TTC549 (cell line): ENCODE data around the gene SLC49A4.
"Not testable (repeated sequence)": the region's sequence is repeated elsewhere in the genome, so short reads cannot be mapped to it uniquely, and the experiment has no call there.

ENCODE experiments used
- FAIRE-seq: peaks from 2 replicates; lab custom pipeline; 2012; peaks lifted over from hg19 to GRCh38; lab: Jason Lieb, UNC

The SLC49A4 gene

GRCh38 chr3:122794779-122795673, at the start of gene SLC49A4:
Gene SLC49A4 (plus strand): TSS chr3:122795069. CDS start chr3:122795193, 124 bp downstream.
- no peak for FAIRE-seq

GRCh38 chr3:122745369-122746021, 49.4 kb upstream of the SLC49A4 start:
- no peak for FAIRE-seq

- FAIRE-seq = not testable (repeated sequence)
Observed at GRCh38 chr3:122747295-122747694, 47.6 kb upstream of the SLC49A4 start.

GRCh38 chr3:122748347-122748746, 46.5 kb upstream of the SLC49A4 start:
- no peak for FAIRE-seq

GRCh38 chr3:122754929-122755328, 39.9 kb upstream of the SLC49A4 start:
- FAIRE-seq = peak; percentile 47

- FAIRE-seq = no peak
Observed at GRCh38 chr3:122755491-122755890, 39.4 kb upstream of the SLC49A4 start.

GRCh38 chr3:122758877-122759560, 35.9 kb upstream of the SLC49A4 start:
- FAIRE-seq = no peak

- FAIRE-seq = no peak
Observed at GRCh38 chr3:122760453-122761271, 34.2 kb upstream of the SLC49A4 start.

GRCh38 chr3:122766430-122766829, 28.4 kb upstream of the SLC49A4 start:
- FAIRE-seq = no peak

GRCh38 chr3:122767540-122768372, 27.1 kb upstream of the SLC49A4 start:
- no peak for FAIRE-seq

- FAIRE-seq = no peak
Observed at GRCh38 chr3:122770521-122771202, 24.2 kb upstream of the SLC49A4 start.

GRCh38 chr3:122772827-122773226, 22.0 kb upstream of the SLC49A4 start:
- FAIRE-seq = no peak

- no peak for FAIRE-seq
Observed at GRCh38 chr3:122773944-122774509, 20.8 kb upstream of the SLC49A4 start.

GRCh38 chr3:122774564-122774963, 20.3 kb upstream of the SLC49A4 start:
- FAIRE-seq = no peak

GRCh38 chr3:122776675-122777468, 18.0 kb upstream of the SLC49A4 start:
- FAIRE-seq = no peak

- no peak for FAIRE-seq
Observed at GRCh38 chr3:122777563-122777962, 17.3 kb upstream of the SLC49A4 start.

- no peak for FAIRE-seq
Observed at GRCh38 chr3:122782804-122783203, 12.1 kb upstream of the SLC49A4 start.

GRCh38 chr3:122784436-122784835, 10.4 kb upstream of the SLC49A4 start:
- FAIRE-seq = no peak

GRCh38 chr3:122785231-122785630, 9.6 kb upstream of the SLC49A4 start:
- no peak for FAIRE-seq
